Urinary bladder (tissue), 4 donors: ENCODE measurements around the gene TTC12. TPM values are rescaled to one million over a fixed set of nuclear protein-coding genes. Genes with fewer than 3 reads are reported as not detected.

ENCODE experiments used
- DNase-seq: peaks from one replicate; pipeline ENCODE4 v3.0.0-alpha.2; 2015; ENCODE audit errors: extremely low spot score
- H3K27ac ChIP-seq: one replicate; pipeline ENCODE4 v1.5.1; 2013; ENCODE audit warnings: low read depth, mild to moderate bottlenecking, moderate library complexity
- H3K36me3 ChIP-seq: one replicate; pipeline ENCODE4 v1.6.1; 2013; ENCODE audit warnings: mild to moderate bottlenecking, moderate library complexity; ENCODE audit not compliant: insufficient read depth
- H3K4me1 ChIP-seq: one replicate; pipeline ENCODE4 v1.6.1; 2013; ENCODE audit warnings: mild to moderate bottlenecking, moderate library complexity; ENCODE audit not compliant: insufficient read depth
- H3K4me3 ChIP-seq: one replicate; pipeline ENCODE4 v1.5.1; 2013; ENCODE audit warnings: low read depth, low read length
- WGBS: extraction: QIAGEN DNeasy Blood & Tissue Kit; methylation state at CpG from one replicate; pipeline ENCODE4 v1.1.7; 2013; 5-methylcytosine and 5-hydroxymethylcytosine counted together
- polyA plus RNA-seq: library from polyadenylated mRNA; stranded (reverse); fragments of 200-250 nt; gene quantifications from one replicate; pipeline ENCODE4 v1.2.3, GENCODE V29; 2013
- total RNA-seq: library from RNA; depleted of rRNA; stranded (reverse); fragments of >200 nt; gene quantifications from one replicate; pipeline ENCODE4 v1.2.3, GENCODE V29; 2014
- donor health status: healthy with polysubstance abuse.
- donor health status: healthy.

The TTC12 gene
- total RNA-seq: 27.7 TPM
- 12.0 TPM for polyA plus RNA-seq

- Histone ChIP-seq H3K4me3 (peak within 1 kb of the TSS; percentile 59), H3K36me3 (no peaks in the 10 kb centered on the region), H3K27ac (peak within 1 kb of the TSS; percentile 88), H3K4me1 (no peaks in the 10 kb centered on the region)
- peak; percentile 75 for DNase-seq
- 3% methylated on average over 64 of the region's 64 CpGs for WGBS
Observed at GRCh38 chr11:113314389-113315301, at the start of gene TTC12. TSS of gene TTC12 (plus strand) at chr11:113314583. CDS start at chr11:113316258, 1,675 bp downstream.

DNA sequence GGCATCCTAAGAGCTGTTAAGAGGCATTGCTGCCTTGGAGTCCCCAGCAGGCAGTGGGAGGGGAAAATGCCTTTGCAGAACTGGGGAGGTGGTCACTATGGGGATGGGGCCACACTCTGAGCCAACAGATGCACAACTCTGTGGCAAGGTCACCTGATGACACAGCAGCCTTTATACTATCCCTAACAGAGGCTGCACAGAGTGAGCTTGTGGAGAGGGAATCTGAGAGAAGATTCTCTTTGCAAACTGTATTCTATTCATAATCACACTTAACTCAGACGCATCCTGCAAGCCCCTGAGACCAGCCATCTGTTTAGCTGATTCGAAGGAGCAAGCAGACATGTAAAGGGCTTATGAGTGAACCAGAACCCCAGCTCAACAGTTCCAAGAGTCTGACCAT lies 49.0 kb upstream of the TTC12 start:
- no peak overlapping the region for H3K27ac ChIP-seq
- H3K4me3 ChIP-seq: no peak overlapping the region
- no peaks in the 10 kb centered on the region for H3K36me3 ChIP-seq
- no peak for DNase-seq
- WGBS: 81% methylated on average over 2 of the region's 2 CpGs
- no peaks in the 10 kb centered on the region for H3K4me1 ChIP-seq

DNA sequence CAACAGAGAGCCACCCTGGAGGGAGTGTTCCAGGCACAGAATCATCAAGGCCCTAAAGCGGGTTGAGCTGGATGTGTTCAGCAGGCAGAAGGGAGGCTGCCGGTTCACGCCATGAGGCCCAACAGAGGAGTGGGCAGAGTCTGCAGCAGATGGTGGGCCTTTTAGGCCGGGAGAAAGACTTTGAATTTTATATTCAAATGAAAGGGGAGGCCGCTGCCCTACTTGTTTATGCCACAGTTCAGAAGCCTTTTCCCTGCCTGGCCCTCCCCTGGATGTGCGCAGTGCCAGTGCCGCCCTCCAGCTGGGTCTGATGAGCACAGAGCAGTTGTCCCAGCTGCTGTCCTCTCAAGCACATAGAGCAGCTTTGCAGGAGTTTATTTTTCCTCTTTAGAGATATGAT lies 46.9 kb upstream of the TTC12 start:
- H3K4me1 ChIP-seq: no peaks in the 10 kb centered on the region
- H3K27ac ChIP-seq: no peak overlapping the region
- no peaks in the 10 kb centered on the region for H3K36me3 ChIP-seq
- no peak for DNase-seq
- H3K4me3 ChIP-seq: no peak overlapping the region
- 91% methylated on average over 7 of the region's 7 CpGs for WGBS

- WGBS: 98% methylated on average over 2 of the region's 2 CpGs
- no peak overlapping the region for H3K4me3 ChIP-seq
- no peaks in the 10 kb centered on the region for H3K4me1 ChIP-seq
- no peaks in the 10 kb centered on the region for H3K36me3 ChIP-seq
- no peak for DNase-seq
- no peak overlapping the region for H3K27ac ChIP-seq
Observed at GRCh38 chr11:113269096-113269495, 45.3 kb upstream of the TTC12 start.

DNA sequence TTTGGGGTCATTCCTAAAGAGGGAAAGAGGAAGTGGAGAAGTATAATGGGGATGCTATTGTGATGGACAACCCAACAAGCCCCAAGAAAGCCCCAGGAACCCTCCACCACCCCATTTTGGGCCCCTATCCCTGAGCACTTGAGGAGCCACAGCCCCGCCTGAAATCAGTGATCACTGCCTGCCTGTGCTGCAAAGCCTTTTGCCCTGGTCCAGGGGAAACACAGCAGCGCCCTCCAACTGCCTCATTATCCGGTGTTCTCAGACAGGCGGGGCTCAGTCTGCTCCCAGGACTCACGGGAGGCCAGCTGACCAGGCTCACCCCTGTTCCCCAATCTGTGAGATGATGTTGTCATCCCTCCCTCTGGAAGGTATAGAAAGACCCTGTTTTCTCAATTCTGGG lies 44.7 kb upstream of the TTC12 start:
- no peaks in the 10 kb centered on the region for H3K36me3 ChIP-seq
- no peak for DNase-seq
- WGBS: 94% methylated on average over 5 of the region's 5 CpGs

DNA sequence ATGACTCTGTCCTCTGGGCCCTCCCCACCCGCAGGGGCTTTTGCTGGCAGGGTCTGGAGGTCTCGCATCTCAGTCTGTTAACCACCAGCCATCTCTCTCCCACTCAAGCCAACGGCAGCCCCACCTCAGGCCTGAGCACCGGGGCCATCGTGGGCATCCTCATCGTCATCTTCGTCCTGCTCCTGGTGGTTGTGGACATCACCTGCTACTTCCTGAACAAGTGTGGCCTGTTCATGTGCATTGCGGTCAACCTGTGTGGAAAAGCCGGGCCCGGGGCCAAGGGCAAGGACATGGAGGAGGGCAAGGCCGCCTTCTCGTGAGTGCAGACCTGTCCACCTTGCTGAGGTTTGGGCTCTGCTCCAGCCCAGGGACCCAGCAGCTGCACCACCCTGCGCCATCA lies 44.3 kb upstream of the TTC12 start:
- no peaks in the 10 kb centered on the region for H3K4me1 ChIP-seq
- no peaks in the 10 kb centered on the region for H3K36me3 ChIP-seq
- no peak for DNase-seq
- no peak overlapping the region for H3K4me3 ChIP-seq
- no peak overlapping the region for H3K27ac ChIP-seq
- WGBS: 98% methylated on average over 13 of the region's 13 CpGs

More for the DNA sequence above, 44.7 kb upstream of the TTC12 start:
- Histone ChIP-seq H3K27ac (no peak overlapping the region), H3K4me1 (no peaks in the 10 kb centered on the region), H3K4me3 (no peak overlapping the region)

- no peak overlapping the region for H3K27ac ChIP-seq
- H3K4me1 ChIP-seq: no peaks in the 10 kb centered on the region
- H3K36me3 ChIP-seq: no peaks in the 10 kb centered on the region
- no peak overlapping the region for H3K4me3 ChIP-seq
- 93% methylated on average over 14 of the region's 14 CpGs for WGBS
- DNase-seq: no peak
Observed at GRCh38 chr11:113271551-113272245, 42.7 kb upstream of the TTC12 start.

GRCh38 chr11:113272281-113272680 lies 42.1 kb upstream of the TTC12 start:
- WGBS: 72% methylated on average over 5 of the region's 5 CpGs
- no peak for DNase-seq

GRCh38 chr11:113272927-113273615 lies 41.3 kb upstream of the TTC12 start:
- DNase-seq: no peak
- Histone ChIP-seq H3K27ac (no peak overlapping the region), H3K4me3 (no peak overlapping the region), H3K4me1 (no peaks in the 10 kb centered on the region), H3K36me3 (no peaks in the 10 kb centered on the region)
- WGBS: 90% methylated on average over 34 of the region's 34 CpGs

More at GRCh38 chr11:113272281-113272680, 42.1 kb upstream of the TTC12 start:
- H3K4me3 ChIP-seq: no peak overlapping the region
- no peak overlapping the region for H3K27ac ChIP-seq
- H3K36me3 ChIP-seq: no peaks in the 10 kb centered on the region
- H3K4me1 ChIP-seq: no peaks in the 10 kb centered on the region

- Histone ChIP-seq H3K4me3 (no peak overlapping the region), H3K36me3 (no peaks in the 10 kb centered on the region), H3K27ac (no peak overlapping the region), H3K4me1 (no peaks in the 10 kb centered on the region)
- no peak for DNase-seq
- WGBS: 90% methylated on average over 10 of the region's 10 CpGs
Observed at GRCh38 chr11:113273720-113274119, 40.7 kb upstream of the TTC12 start.

DNA sequence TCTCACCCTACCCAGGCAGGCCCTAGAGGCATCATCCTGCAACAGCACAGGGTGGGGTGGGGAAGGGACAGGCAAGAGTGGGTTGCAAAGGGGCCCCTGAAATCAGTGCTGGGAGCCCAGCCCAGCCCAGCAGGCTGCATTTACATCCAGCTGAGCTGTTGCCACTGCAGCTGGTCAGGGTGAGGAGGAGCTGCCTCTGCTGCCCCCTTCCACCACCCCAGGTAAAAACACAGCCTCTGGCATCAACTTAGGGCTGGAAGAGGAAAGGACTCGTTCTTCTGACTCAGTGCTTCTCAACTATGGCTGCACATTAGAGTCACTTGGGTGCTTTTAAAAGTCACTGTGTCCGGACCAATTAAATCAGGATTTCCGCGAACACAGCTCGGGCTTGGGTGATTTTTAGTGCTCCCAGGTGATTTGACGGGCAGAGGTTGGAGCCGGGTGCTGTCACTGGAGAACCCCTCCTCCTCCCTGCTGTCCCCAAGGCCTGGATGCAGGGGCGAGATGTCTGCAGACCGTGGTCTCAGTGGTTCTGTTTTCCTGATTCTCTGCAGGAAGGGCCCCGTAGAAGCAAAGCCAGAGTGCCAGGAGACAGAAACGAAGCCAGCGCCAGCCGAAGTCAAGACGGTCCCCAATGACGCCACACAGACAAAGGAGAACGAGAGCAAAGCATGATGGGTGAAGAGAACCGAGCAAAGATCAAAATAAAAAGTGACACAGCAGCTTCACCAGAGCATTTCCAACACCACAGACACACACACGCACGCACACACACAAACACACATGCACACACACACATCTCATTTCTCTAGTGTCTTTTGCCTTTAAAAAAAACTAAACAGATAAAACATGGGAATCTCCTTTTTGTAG lies 39.4 kb upstream of the TTC12 start:
- DNase-seq: no peak
- Histone ChIP-seq H3K36me3 (no peaks in the 10 kb centered on the region), H3K4me3 (no peak overlapping the region), H3K27ac (no peak overlapping the region), H3K4me1 (no peaks in the 10 kb centered on the region)
- 87% methylated on average over 19 of the region's 19 CpGs for WGBS

GRCh38 chr11:113275602-113276001 lies 38.8 kb upstream of the TTC12 start:
- 81% methylated on average over 7 of the region's 7 CpGs for WGBS
- no peaks in the 10 kb centered on the region for H3K36me3 ChIP-seq
- H3K27ac ChIP-seq: no peak overlapping the region
- no peak for DNase-seq
- H3K4me3 ChIP-seq: no peak overlapping the region
- no peaks in the 10 kb centered on the region for H3K4me1 ChIP-seq

- no peak for DNase-seq
- Histone ChIP-seq H3K27ac (no peak overlapping the region), H3K4me1 (no peaks in the 10 kb centered on the region), H3K36me3 (no peaks in the 10 kb centered on the region), H3K4me3 (no peak overlapping the region)
- 67% methylated on average over 2 of the region's 2 CpGs for WGBS
Observed at GRCh38 chr11:113276466-113276865, 37.9 kb upstream of the TTC12 start.
